Measurements from ENCODE around the gene FRMD4A.

FRMD4A gene

DNA sequence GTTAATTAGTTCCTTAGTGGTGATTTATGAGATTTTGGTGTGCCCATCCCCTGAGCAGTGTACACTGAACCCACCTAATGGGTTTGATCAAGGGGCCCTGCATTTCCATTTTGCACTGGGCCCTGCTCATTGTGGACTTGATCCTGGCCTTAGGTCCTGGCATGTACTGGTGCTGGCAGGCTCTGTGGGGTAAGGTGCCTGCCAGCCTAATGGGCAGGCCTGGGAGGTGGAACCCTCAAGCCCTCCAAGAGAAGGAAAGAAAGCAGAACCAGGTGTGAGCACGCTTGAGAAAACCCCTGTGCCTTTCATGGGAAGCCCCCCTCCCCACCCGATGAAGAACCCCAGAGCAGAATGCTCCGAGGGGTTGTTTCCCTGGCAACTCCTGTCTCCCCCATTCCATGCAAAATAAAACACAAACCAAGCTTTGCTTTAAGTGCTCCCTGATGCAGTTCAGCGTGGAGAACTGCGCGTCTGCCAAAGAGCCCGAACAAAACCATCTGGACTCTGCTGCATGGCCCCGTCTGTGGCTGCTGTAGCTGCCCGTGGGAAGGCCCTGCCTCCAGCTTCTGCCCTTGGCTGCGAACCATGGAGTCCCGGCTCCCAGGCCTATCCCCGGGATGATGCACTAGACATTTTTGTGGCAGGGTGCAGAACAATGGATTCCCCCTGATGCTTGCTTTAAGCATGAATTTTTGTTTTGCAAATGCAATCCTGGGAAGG is 620.6 kb downstream of the FRMD4A start:
- peak; percentile 44 for DNase-seq

- no peak for DNase-seq
Observed at GRCh38 chr10:13708256-13708990, 622.3 kb downstream of the FRMD4A start.

GRCh38 chr10:13707156-13707881 is 623.4 kb downstream of the FRMD4A start:
- peak; percentile 95 for DNase-seq

GRCh38 chr10:13706604-13707003 is 624.1 kb downstream of the FRMD4A start:
- peak; percentile 39 for DNase-seq

DNA sequence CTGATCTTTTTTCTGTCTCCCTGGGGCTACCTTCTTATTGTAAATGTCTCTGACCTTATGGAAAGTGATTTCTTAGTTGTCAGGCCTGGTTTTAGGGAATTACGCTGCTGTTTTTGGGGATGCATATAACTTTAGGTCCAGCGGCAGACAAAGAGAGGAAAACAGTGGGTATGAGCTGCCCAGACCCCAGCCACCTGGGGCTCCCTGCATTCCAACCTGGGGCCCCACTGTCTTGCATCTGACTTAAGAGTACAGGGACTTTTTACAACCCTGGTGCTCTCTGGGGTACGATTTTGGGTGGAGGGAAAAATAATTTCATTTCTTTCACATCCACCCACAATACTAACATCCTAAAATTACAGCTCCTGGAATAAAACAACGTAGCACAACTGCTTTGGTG is 624.5 kb downstream of the FRMD4A start:
- DNase-seq, result no peak

- peak; percentile 26 for DNase-seq
Observed at GRCh38 chr10:13705526-13706174, 625.1 kb downstream of the FRMD4A start.

DNA sequence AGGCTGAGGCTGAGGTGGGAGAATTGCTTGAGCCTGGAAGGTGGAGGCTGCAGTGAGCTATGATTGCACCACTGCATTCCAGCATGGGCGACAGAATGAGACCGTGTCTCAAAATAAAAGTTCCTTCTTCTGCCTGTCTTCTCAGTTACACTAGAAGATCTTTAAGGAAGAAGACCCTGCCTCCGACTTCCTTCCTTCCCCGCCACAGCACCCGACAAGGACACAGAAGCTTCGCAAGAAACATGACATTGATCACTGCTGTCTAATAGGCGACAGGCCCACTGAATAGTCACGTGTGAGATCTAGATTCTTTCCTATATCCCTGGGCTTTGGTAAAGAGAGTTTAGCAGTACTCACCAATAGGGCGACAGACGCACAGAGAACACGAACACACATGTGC is 625.8 kb downstream of the FRMD4A start:
- no peak for DNase-seq

GRCh38 chr10:13703997-13704536 is 626.7 kb downstream of the FRMD4A start:
- no peak for DNase-seq

DNA sequence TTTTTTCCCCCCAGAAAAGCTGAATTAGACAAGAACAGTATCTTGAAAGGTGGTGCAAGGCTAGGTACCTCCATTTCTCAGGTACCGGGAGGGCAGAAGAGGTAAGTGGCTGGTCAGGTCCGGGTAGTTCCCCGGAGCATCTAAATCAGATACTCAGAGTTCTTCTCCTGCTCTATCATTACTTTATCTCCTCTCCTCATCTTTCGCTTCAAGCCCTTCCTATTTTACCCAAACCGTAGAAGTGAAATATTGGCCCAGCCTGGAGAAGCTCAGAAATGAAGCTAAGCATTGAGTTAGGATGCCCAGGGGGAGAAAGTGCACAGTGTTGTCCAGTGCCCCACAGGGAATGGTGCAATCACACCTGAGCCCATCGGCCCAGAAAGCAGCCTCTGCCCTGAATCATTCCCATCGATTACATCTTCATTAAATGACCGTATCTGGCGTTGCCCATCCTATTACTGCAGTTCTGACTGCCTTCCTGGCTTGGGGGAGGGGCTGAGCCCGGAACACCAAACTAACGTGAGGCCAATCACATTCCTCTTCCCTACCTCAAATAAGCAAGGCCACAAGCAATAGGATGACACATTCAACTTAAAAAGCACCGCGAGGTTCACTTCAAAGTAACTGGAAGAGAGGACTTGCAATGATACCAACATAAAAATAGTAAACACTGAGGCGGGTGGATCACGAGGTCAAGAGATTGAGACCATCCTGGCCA is 627.5 kb downstream of the FRMD4A start:
- DNase-seq, result no peak

DNA sequence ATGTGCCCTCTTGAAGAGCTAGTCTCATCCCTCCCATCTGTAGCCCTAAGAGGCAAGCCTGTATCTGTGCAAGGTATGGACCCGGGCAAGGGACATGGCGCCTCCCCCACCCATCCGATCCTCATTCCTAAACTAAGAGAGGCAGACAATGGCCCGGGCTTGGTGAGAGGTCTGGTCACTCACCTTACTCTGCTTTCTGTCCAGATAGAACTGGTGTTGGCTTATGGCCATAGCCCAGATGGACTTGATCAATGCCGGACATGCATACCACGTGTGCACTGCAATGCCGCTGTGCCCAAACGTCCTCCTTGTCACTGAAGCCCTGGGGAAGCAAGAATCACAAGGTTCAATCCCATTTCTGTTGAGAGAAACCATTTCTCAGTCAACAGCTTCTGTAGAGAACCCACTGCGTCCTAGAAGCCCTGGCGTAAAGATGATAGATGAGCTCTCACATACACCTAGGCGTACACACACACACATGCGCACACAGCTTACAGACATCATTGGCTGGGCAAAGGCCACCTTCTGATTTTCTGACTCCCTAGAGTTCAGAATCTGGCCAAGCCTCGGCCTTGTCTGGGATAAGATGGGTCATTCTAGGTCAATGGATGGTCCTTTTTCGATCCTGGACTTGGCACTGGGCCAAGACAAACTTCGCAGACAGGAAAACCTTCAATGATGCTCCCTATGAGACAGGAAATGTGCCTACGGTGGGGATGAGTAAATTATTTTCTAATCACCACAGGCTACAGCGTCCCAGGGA is 629.4 kb downstream of the FRMD4A start:
- no peak for DNase-seq

DNA sequence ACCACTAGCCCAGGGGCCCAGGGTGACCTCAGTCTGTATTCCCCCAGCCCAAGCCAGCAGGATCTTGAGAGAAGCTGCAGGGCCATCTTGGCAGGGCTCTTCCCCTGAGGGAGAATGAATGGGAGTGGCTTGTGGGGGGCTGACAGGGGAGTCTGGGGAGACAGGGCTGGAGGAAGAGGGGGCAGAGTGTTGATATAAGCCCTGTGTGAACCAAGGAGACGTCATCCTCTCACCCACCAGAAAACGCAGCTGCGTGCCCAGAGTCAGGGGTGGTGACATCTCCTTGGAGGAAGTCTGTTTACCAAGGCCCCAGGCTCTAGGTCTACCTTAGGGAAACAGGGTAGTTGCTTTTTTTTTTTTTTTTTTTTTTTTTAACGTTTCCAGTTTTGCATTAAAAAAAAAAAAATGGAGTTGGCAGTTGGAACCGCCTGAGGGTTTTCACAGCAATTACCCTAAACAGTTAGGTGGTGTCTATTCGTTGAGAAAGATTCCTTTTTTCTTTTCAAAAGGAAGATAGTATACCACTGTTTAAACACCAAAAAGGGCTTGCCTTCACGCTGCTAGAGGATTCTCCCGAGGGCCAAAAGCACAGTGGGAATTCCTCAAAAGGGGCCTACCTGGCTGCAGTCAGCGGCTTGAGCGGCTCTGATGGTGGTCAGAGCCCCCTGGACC is 630.1 kb downstream of the FRMD4A start:
- no peak for DNase-seq

GRCh38 chr10:13699216-13699615 is 631.5 kb downstream of the FRMD4A start:
- DNase-seq, result no peak

DNA sequence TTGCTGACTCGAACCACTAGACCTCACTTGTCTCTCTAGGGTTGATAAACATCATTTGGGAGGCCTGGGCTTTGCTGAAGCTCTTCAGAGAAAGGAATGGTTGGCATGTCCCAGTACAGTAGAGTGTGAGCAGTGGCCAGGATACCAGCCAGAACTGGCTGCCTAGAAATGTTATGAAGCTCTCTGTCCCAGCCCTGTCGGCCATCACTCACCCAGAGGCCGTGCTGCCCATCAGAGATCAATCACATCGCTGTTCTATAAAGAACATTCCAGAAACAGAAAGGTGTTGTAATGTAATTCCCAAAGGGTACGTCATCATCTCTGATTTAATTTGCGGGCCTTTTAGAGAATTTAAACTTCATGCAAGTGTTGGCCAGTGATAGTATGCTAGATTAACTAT is 632.5 kb downstream of the FRMD4A start:
- no peak for DNase-seq

GRCh38 chr10:13696071-13696470 is 634.7 kb downstream of the FRMD4A start:
- no peak for DNase-seq

DNA sequence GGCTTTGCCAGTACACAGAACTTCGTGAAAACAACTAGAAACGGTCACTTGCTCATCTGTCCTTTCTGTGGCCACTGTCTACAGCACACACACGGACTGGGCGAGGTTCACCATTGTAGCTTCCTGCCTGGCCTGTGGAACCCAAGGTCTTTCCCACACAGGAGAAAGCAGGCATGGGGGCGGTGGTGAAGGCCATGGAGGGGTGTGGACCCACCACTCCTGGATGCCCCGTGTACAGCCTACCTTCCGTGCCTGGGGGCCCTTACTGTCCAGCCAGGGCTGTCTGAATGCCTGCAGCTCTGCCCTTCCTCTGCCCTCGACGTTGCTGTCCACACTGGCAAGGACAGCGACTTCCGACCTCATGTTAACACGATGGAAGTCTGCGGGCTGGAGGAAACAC is 635.1 kb downstream of the FRMD4A start:
- no peak for DNase-seq

DNA sequence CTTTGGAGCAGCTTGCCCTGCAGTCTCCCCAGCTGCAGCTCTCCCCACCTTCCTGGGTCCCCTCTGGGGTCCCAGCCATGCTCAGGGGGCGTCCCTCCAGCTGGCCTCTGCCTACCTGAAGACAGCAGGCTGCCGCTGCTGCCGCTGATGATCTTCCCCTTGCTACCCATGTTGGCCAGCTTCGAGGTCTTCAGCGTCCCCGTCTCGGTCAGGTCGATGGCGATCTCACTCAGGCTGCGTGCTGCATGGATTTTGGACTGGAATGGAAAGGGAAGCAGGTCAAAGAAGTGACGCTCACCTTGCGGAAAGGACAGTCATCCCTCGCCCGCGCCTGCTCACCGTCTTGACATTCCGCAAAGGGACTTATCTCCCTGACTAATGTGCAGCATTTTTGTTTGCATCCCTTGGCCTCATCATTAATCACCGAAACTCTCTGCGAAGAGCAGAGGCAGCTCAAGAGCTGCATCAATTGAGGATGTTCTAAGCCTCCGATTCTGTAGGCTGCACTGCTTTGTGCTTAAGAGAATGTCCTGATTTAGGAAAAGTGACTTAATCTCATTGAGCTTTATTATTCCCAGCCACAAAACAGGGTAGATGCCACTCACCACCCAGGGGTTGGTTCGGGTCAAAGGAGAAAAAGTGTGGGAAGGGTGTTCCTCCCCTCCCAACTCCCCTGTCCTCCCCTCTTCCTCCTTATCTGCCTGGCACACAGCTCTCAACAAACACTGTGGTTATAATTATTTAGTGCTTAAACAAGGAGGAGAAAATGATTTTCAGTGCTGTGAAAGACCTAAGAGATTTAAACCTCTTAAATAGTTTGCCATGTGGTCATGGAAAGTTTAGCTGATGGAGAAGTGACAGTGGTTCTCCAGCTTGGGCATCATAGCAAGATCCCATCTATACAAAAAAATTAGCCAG is 636.7 kb downstream of the FRMD4A start:
- no peak for DNase-seq

GRCh38 chr10:13690281-13690825 is 640.4 kb downstream of the FRMD4A start:
- no peak for DNase-seq

DNA sequence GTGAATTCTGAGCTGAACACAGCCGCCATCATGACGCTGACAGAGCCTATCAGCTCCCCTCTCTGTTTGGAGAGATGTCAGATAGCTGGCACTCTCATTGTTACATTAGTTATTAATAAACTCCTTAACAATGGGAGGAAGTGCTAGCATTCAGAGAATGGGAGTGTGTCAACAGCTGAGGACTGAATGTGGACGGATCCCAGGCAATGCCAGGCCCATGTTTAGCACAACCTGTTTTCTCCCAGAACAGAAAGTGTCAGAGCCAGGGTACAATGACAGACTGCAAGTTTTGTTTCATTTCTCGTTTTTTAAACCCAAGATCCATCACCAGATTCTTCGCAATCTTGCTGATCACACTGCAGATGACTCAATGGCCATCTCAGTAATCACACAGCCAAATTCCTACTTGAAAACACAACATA is 644.4 kb downstream of the FRMD4A start:
- DNase-seq, result peak; percentile 26

DNA sequence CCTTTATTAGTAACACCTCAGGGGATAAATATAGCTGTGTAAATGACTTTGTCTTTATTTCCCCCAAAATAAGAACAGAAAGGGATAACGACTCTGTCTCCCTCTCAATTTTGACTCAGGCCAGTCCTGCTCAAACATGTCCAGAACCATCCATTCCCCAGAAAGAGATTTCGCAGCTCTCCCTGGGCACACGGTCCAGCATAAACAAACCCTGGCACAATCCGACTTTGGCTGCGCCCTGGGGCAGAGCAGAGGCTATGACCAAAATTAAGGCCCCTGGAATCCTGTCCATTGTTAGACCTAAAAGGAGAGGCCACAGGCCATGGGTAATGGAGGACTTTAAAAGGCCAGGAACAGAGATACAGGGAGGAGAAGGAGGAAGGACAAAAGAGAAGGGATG is 644.8 kb downstream of the FRMD4A start:
- DNase-seq, result no peak

Measured in fibroblast of skin of right biceps (primary cell).